8988T (cell line): Measurements from ENCODE around the gene CSRP2.
A peak's percentile ranks its signal among the peaks of the same experiment; 100 is the strongest.

Experiments
- DNase-seq: peaks from one replicate; pipeline ENCODE4 v3.0.0; 2011

The CSRP2 gene

GRCh38 chr12:76890151-76891143, 11.6 kb upstream of the CSRP2 start:
- no peak for DNase-seq

GRCh38 chr12:76888775-76889174, 10.0 kb upstream of the CSRP2 start:
- DNase-seq = no peak

- no peak for DNase-seq
Observed at GRCh38 chr12:76883811-76884210, 5.0 kb upstream of the CSRP2 start.

GRCh38 chr12:76883151-76883550, 4.3 kb upstream of the CSRP2 start:
- no peak for DNase-seq

- no peak for DNase-seq
Observed at GRCh38 chr12:76882367-76882766, 3.5 kb upstream of the CSRP2 start.

- DNase-seq = no peak
Observed at GRCh38 chr12:76881142-76881541, 2.3 kb upstream of the CSRP2 start.

- no peak for DNase-seq
Observed at GRCh38 chr12:76880519-76881023, 1.8 kb upstream of the CSRP2 start.

GRCh38 chr12:76879710-76880518, 1.1 kb upstream of the CSRP2 start:
- no peak for DNase-seq

- peak; percentile 41 for DNase-seq
Observed at GRCh38 chr12:76878099-76878898, 520 bp downstream of the CSRP2 start.

GRCh38 chr12:76876696-76877229, 2.1 kb downstream of the CSRP2 start:
- DNase-seq = no peak

GRCh38 chr12:76874491-76875190, 4.2 kb downstream of the CSRP2 start:
- DNase-seq = no peak

- no peak for DNase-seq
Observed at GRCh38 chr12:76874027-76874426, 4.8 kb downstream of the CSRP2 start.

- no peak for DNase-seq
Observed at GRCh38 chr12:76872415-76872814, 6.4 kb downstream of the CSRP2 start.

GRCh38 chr12:76871742-76872141, 7.1 kb downstream of the CSRP2 start:
- DNase-seq = no peak

GRCh38 chr12:76871082-76871481, 7.7 kb downstream of the CSRP2 start:
- DNase-seq = no peak

GRCh38 chr12:76866726-76867125, 12.1 kb downstream of the CSRP2 start:
- DNase-seq = no peak

GRCh38 chr12:76866151-76866567, 12.7 kb downstream of the CSRP2 start:
- DNase-seq = no peak

GRCh38 chr12:76864791-76865400, 13.9 kb downstream of the CSRP2 start:
- no peak for DNase-seq

- no peak for DNase-seq
Observed at GRCh38 chr12:76863837-76864236, 15.0 kb downstream of the CSRP2 start.

- no peak for DNase-seq
Observed at GRCh38 chr12:76863005-76863670, 15.7 kb downstream of the CSRP2 start.

GRCh38 chr12:76860256-76860655, 18.6 kb downstream of the CSRP2 start:
- no peak for DNase-seq
